Measurements from ENCODE around the gene LRRK2.

DNA sequence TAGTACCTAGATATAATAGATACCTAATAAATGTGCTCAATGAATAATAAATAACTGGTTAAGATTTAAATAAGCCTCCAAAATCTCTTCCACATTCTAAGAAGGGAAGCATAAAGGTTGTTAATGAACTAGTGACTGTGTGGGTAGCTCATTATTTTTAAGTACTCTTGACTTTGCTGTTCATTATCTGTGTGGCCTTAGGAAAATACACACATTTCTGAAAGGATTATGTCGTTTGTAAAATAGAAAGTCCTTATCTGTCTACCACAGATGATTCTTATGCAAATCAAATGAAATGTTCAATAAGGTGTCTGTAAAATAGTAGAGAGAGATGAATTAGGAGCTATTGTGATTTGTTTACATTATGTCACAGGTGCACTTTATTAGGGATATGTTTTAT, 119.5 kb downstream of the LRRK2 start:
- TF ChIP-seq POLR2AphosphoS5 (IDR thresholded peaks at IDR 0.05): no peak
- TF ChIP-seq, protein P1, sequence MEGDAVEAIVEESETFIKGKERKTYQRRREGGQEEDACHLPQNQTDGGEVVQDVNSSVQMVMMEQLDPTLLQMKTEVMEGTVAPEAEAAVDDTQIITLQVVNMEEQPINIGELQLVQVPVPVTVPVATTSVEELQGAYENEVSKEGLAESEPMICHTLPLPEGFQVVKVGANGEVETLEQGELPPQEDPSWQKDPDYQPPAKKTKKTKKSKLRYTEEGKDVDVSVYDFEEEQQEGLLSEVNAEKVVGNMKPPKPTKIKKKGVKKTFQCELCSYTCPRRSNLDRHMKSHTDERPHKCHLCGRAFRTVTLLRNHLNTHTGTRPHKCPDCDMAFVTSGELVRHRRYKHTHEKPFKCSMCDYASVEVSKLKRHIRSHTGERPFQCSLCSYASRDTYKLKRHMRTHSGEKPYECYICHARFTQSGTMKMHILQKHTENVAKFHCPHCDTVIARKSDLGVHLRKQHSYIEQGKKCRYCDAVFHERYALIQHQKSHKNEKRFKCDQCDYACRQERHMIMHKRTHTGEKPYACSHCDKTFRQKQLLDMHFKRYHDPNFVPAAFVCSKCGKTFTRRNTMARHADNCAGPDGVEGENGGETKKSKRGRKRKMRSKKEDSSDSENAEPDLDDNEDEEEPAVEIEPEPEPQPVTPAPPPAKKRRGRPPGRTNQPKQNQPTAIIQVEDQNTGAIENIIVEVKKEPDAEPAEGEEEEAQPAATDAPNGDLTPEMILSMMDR (IDR thresholded peaks at IDR 0.05 in 8 of 11, conservative IDR thresholded peaks at IDR 0.05 in 3 of 11): no peak

All from spleen (tissue), 7 donors.